NT2/D1 (cell line): ENCODE measurements around the gene AKR1B15.

Experiments used
- SUZ12 ChIP-seq: IDR thresholded peaks from 2 replicates; pipeline ENCODE4 v1.6.1; 2011; ENCODE audit not compliant: insufficient read length, insufficient read depth; ENCODE audit errors: extremely low read depth
- YY1 ChIP-seq: IDR thresholded peaks from 2 replicates; pipeline ENCODE4 v1.6.1; 2011; ENCODE audit not compliant: insufficient read length, insufficient read depth
- ZNF274 ChIP-seq: IDR thresholded peaks from 2 replicates; pipeline ENCODE4 v1.6.1; 2011; ENCODE audit warnings: mild to moderate bottlenecking, low read depth, low read length

- no peak for TF ChIP-seq ZNF274
- TF ChIP-seq SUZ12 = no peak
- TF ChIP-seq YY1 = no peak
These were observed 9.5 kb downstream of the AKR1B15 start for GRCh38 chr7:134558370-134558769.
